CD4-positive, alpha-beta T cell (primary cell): ENCODE data around the gene NUDT3. TPM values are rescaled to one million over a fixed set of nuclear protein-coding genes. Genes with fewer than 3 reads are reported as not detected.

Experiments used
- ATAC-seq: fragments of 200-7000 bp; cut with Tn5 transposase; one replicate; pipeline ENCODE4 v1.10.0; 2022; ENCODE audit warnings: mild to moderate bottlenecking; ENCODE audit not compliant: poor library complexity
- CTCF ChIA-PET: fragments of 350-600 bp; sonication (Branson Sonifier 250); formaldehyde crosslinking; loops from one replicate; lab custom pipeline; 2021; ENCODE audit warnings: antibody characterized with exemption, inconsistent platforms; lab: Charles Lee
- POLR2A ChIA-PET: fragments of 350-600 bp; sonication (Branson Sonifier 250); formaldehyde crosslinking; loops from one replicate; lab custom pipeline; 2021; ENCODE audit warnings: antibody characterized with exemption, inconsistent platforms; lab: Charles Lee
- DNase-seq, 14 experiments: peaks; one replicate each; pipeline ENCODE4 v3.0.0-alpha.2; 2013 to 2020; ENCODE audit warnings: mixed read lengths in 2 of 14
- H3K27ac ChIP-seq, 2 donors: one replicate each; pipeline versions ENCODE4 v1.5.1 to v1.7.0; 2013; ENCODE audit warnings: low read length in 2 of 2, low read depth in 1 of 2, mild to moderate bottlenecking in 1 of 2
- H3K27me3 ChIP-seq, 2 experiments: 1 replicate in 1 of 2; 2 replicates in 1 of 2; pipeline versions ENCODE4 v1.6.1 to v1.7.0; 2013; ENCODE audit warnings: low read length in 2 of 2, control low read depth in 1 of 2, mild to moderate bottlenecking in 1 of 2, moderate library complexity in 1 of 2; ENCODE audit not compliant: insufficient read depth in 2 of 2, control insufficient read depth in 1 of 2
- H3K36me3 ChIP-seq: one replicate; pipeline ENCODE4 v1.6.1; 2013; ENCODE audit warnings: low read length, control low read depth; ENCODE audit not compliant: insufficient read depth
- H3K4me1 ChIP-seq: one replicate; pipeline ENCODE4 v1.6.1; 2013; ENCODE audit warnings: low read length, control low read depth; ENCODE audit not compliant: insufficient read depth
- H3K4me3 ChIP-seq: one replicate; pipeline ENCODE4 v1.5.1; 2013; ENCODE audit warnings: mild to moderate bottlenecking, low read length, moderate library complexity
- H3K9me3 ChIP-seq, 2 experiments: 1 replicate in 1 of 2; 2 replicates in 1 of 2; pipeline versions ENCODE4 v1.6.1 to v1.7.0; 2013; ENCODE audit warnings: low read length in 2 of 2, mild to moderate bottlenecking in 2 of 2, control low read depth in 1 of 2, moderate library complexity in 1 of 2; ENCODE audit not compliant: control insufficient read depth in 1 of 2, insufficient read depth in 1 of 2
- H3K27ac Mint-ChIP-seq: one replicate; pipeline ENCODE4 v1.8.0; 2020; ENCODE audit warnings: mixed read lengths
- H3K27me3 Mint-ChIP-seq: one replicate; pipeline ENCODE4 v1.8.0; 2021; ENCODE audit warnings: mixed read lengths
- H3K36me3 Mint-ChIP-seq: one replicate; pipeline ENCODE4 v1.8.0; 2021; ENCODE audit warnings: low read depth, mixed read lengths
- H3K4me1 Mint-ChIP-seq: one replicate; pipeline ENCODE4 v1.8.0; 2021; ENCODE audit warnings: low read depth, mixed read lengths
- H3K4me3 Mint-ChIP-seq: one replicate; pipeline ENCODE4 v1.8.0; 2020; ENCODE audit warnings: mild to moderate bottlenecking, mixed read lengths
- H3K9me3 Mint-ChIP-seq: one replicate; pipeline ENCODE4 v1.8.0; 2020; ENCODE audit warnings: mixed read lengths
- CTCF ChIP-seq: fragments of 200-600 bp; IDR thresholded peaks from one replicate; pipeline ENCODE4 v1.8.0; 2022; ENCODE audit warnings: antibody characterized with exemption, mild to moderate bottlenecking
- intact Hi-C, 2 experiments: fragments of 100-400 bp; cut with DNase I in 1 of 2; cut with micrococcal nuclease in 1 of 2; formaldehyde crosslinking; loops; one replicate each; pipeline versions ENCODE4 v1.15.1 to v1.9.0; 2023 to 2025; cut with DNase I, micrococcal nuclease
- total RNA-seq, 174 experiments: library from RNA in 2 of 174; stranded (reverse) in 2 of 174; gene quantifications; one replicate each; pipeline ENCODE4 v1.2.3 and lab custom pipeline; 2021 to 2026

Gene NUDT3
- total RNA-seq, 2 experiments from 2014 or later, result 14.8 to 15.0 TPM

GRCh38 chr6:34317882-34318498 lies 74.5 kb downstream of the NUDT3 start:
- H3K27me3 ChIP-seq, result no peaks in the 10 kb centered on the region
- Mint-ChIP-seq H3K27ac (no peak overlapping the region), H3K27me3 (no peaks in the 10 kb centered on the region), H3K9me3 (no peaks in the 10 kb centered on the region), H3K4me3 (no peak overlapping the region), H3K4me1 (peaks cover 54% of the 10 kb centered on the region), H3K36me3 (peaks cover 7% of the 10 kb centered on the region)
- ChIA-PET CTCF (interaction anchor here (1.8 kb wide), 1 partner anchor 10 kb away, joined by 7 read pairs; no protein-coding TSS in a partner anchor), POLR2A (no interaction called here)
- H3K9me3 ChIP-seq, result no peaks in the 10 kb centered on the region
- ATAC-seq (no peak), DNase-seq (no peak)
- TF ChIP-seq CTCF, result no peak
- peaks cover 7% of the 10 kb centered on the region for H3K4me1 ChIP-seq
- intact Hi-C loops, result no loop called here
- H3K27ac ChIP-seq, result no peak overlapping the region
- H3K4me3 ChIP-seq, result no peak overlapping the region
- no peaks in the 10 kb centered on the region for H3K36me3 ChIP-seq

GRCh38 chr6:34317172-34317477 lies 75.3 kb downstream of the NUDT3 start:
- ATAC-seq, result no peak
- TF ChIP-seq CTCF, result no peak
- POLR2A ChIA-PET, result no interaction called here
- intact Hi-C loops, result no loop called here
- no peak for DNase-seq
- Histone ChIP-seq H3K36me3 (no peaks in the 10 kb centered on the region), H3K27me3 (no peaks in the 10 kb centered on the region), H3K27ac (no peak overlapping the region), H3K4me3 (no peak overlapping the region), H3K9me3 (no peaks in the 10 kb centered on the region), H3K4me1 (peaks cover 7% of the 10 kb centered on the region)
- no peaks in the 10 kb centered on the region for H3K27me3 Mint-ChIP-seq
- H3K4me1 Mint-ChIP-seq, result peaks cover 56% of the 10 kb centered on the region
- H3K27ac Mint-ChIP-seq, result peak overlapping the region; percentile 56
- CTCF ChIA-PET, result interaction anchor here (1.8 kb wide), 1 partner anchor 9 kb away, joined by 7 read pairs; no protein-coding TSS in a partner anchor
- no peaks in the 10 kb centered on the region for H3K36me3 Mint-ChIP-seq
- H3K9me3 Mint-ChIP-seq, result no peaks in the 10 kb centered on the region
- no peak overlapping the region for H3K4me3 Mint-ChIP-seq

GRCh38 chr6:34316431-34317171 lies 75.9 kb downstream of the NUDT3 start:
- Histone ChIP-seq H3K9me3 (no peaks in the 10 kb centered on the region), H3K4me3 (no peak overlapping the region), H3K27ac (peak overlapping the region in 1 of 2 donors; percentile 9), H3K4me1 (peaks cover 7% of the 10 kb centered on the region), H3K27me3 (no peaks in the 10 kb centered on the region), H3K36me3 (no peaks in the 10 kb centered on the region)
- H3K36me3 Mint-ChIP-seq, result no peaks in the 10 kb centered on the region
- ChIA-PET CTCF (interaction anchor here (1.8 kb wide), 1 partner anchor 8 kb away, joined by 7 read pairs; no protein-coding TSS in a partner anchor), POLR2A (interaction anchor here (1.2 kb wide), 1 partner anchor 21 kb away, joined by 3 read pairs; no protein-coding TSS in a partner anchor)
- peak overlapping the region; percentile 56 for H3K27ac Mint-ChIP-seq
- H3K4me3 Mint-ChIP-seq, result no peak overlapping the region
- intact Hi-C loops, result no loop called here
- no peak for TF ChIP-seq CTCF
- H3K4me1 Mint-ChIP-seq, result peaks cover 56% of the 10 kb centered on the region
- H3K27me3 Mint-ChIP-seq, result no peaks in the 10 kb centered on the region
- DNase-seq (no peak), ATAC-seq (no peak)
- H3K9me3 Mint-ChIP-seq, result no peaks in the 10 kb centered on the region
